PC-9 (cell line): ENCODE results near the gene ITGA3. TPM values are rescaled to one million over a fixed set of nuclear protein-coding genes. Genes with fewer than 3 reads are reported as not detected.

Experiments
- BruUV-seq: library from RNA; stranded (reverse); fragments of 400-500 nt; replicated peaks from 2 replicates; lab custom pipeline; 2021; lab: Mats Ljungman, UMichigan
- CTCF ChIA-PET: fragments of 300-600 bp; sonication (Branson Sonifier 250); formaldehyde crosslinking; loops from one replicate; lab custom pipeline; 2022; ENCODE audit warnings: antibody characterized with exemption; lab: Charles Lee
- POLR2A ChIA-PET: fragments of 300-600 bp; sonication (Branson Sonifier 250); formaldehyde crosslinking; loops from one replicate; lab custom pipeline; 2022; ENCODE audit warnings: antibody characterized with exemption; ENCODE audit not compliant: unreplicated experiment; lab: Charles Lee
- DNase-seq, 2 experiments: peaks; one replicate each; pipeline versions ENCODE4 v3.0.0 to v3.0.0-alpha.2; 2015 to 2022; ENCODE audit warnings: mixed read lengths in 1 of 2
- H2AFZ ChIP-seq: fragments of 200-600 bp; sonication (generic); 2 replicates; pipeline ENCODE4 v1.8.1; 2017; ENCODE audit warnings: antibody characterized with exemption
- H3F3A ChIP-seq: fragments of 200-600 bp; sonication (generic); 2 replicates; pipeline ENCODE4 v1.8.1; 2017; ENCODE audit warnings: antibody characterized with exemption, mild to moderate bottlenecking, low read depth; ENCODE audit not compliant: insufficient read depth
- H3K27ac ChIP-seq: fragments of 200-600 bp; sonication (generic); 2 replicates; pipeline ENCODE4 v1.6.1; 2016; ENCODE audit warnings: mixed run types
- H3K27me3 ChIP-seq: fragments of 200-600 bp; sonication (generic); 2 replicates; pipeline ENCODE4 v1.6.1; 2016; ENCODE audit warnings: low read depth, mixed run types; ENCODE audit not compliant: insufficient read depth
- H3K36me3 ChIP-seq: fragments of 200-600 bp; sonication (generic); 2 replicates; pipeline ENCODE4 v1.6.1; 2016; ENCODE audit warnings: low read depth, mixed run types
- H3K4me1 ChIP-seq: fragments of 200-600 bp; sonication (generic); replicated peaks from 2 replicates; pipeline ENCODE4 v1.6.1; 2016; ENCODE audit warnings: mixed run types; ENCODE audit not compliant: insufficient read depth
- H3K4me2 ChIP-seq: fragments of 200-600 bp; sonication (generic); 2 replicates; pipeline ENCODE4 v1.6.1; 2017; ENCODE audit warnings: mixed run types
- H3K4me3 ChIP-seq: fragments of 200-600 bp; sonication (generic); 2 replicates; pipeline ENCODE4 v1.6.1; 2016; ENCODE audit warnings: mixed run types
- H3K79me2 ChIP-seq: fragments of 200-600 bp; sonication (generic); 2 replicates; pipeline ENCODE4 v1.6.1; 2017; ENCODE audit warnings: low read depth, mixed run types
- H3K9me2 ChIP-seq: fragments of 200-600 bp; sonication (generic); 2 replicates; pipeline ENCODE4 v1.8.1; 2017; ENCODE audit warnings: mild to moderate bottlenecking; ENCODE audit not compliant: insufficient read depth
- H3K9me3 ChIP-seq: fragments of 200-600 bp; sonication (generic); 2 replicates; pipeline ENCODE4 v1.8.1; 2016; ENCODE audit warnings: low read depth; ENCODE audit not compliant: insufficient read depth
- H4K20me1 ChIP-seq: fragments of 200-600 bp; sonication (generic); 2 replicates; pipeline ENCODE4 v1.8.1; 2017; ENCODE audit not compliant: insufficient read depth
- EZH2 ChIP-seq: fragments of 200-600 bp; sonication (generic); IDR thresholded peaks from 2 replicates; pipeline ENCODE4 v1.8.0; 2017; ENCODE audit warnings: antibody characterized with exemption, low read depth
- intact Hi-C: fragments of 100-400 bp; cut with micrococcal nuclease; formaldehyde crosslinking; loops from one replicate; pipeline ENCODE4 v1.10.0; 2022; ENCODE audit not compliant: unreplicated experiment
- total RNA-seq: library from RNA; stranded (reverse); gene quantifications from 2 replicates; pipeline ENCODE4 v1.2.3, GENCODE V29; 2021
- TF ChIP-seq, protein P1 (sequence below): fragments of 200-600 bp; sonication (generic); conservative IDR thresholded peaks from 2 replicates; pipeline ENCODE4 v1.6.1; 2017; ENCODE audit warnings: mixed run types, antibody characterized with exemption, mild to moderate bottlenecking, moderate library complexity

ITGA3 gene
- total RNA-seq, 1 experiment from 2014 or later: 291 TPM

DNA sequence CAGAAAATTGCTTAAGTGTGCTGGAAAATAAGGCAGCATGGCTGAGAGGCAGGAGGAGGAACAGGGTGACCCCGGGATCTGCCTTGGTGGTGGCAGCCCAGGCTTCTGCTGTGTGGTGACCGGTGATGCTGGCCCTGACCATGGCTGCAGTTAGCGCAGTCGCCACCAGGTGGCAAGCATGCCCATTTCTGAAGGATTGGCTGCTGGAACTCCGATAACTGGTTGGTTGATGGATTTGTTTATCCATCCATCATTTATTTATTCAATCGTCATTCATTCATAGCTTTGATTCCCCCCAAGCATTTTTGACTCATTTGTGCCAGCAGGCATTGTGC, 29.1 kb upstream of the ITGA3 start:
- peaks cover 54% of the 10 kb centered on the region for H3K4me1 ChIP-seq
- peak overlapping the region; percentile 89 for H3K4me2 ChIP-seq
- H3K79me2 ChIP-seq: no peaks in the 10 kb centered on the region; the same call in 1 of the 2 replicates
- H3K9me2 ChIP-seq: no peaks in the 10 kb centered on the region
- intact Hi-C loops: loop anchor here (1.0 to 10.0 kb wide), 4 partner anchors 28 to 268 kb away; no protein-coding TSS in a partner anchor
- H3K27ac ChIP-seq: peak overlapping the region; percentile 96
- POLR2A ChIA-PET: interaction anchor here (0.6 to 2.8 kb wide), 5 partner anchors 17 to 38 kb away, joined by 6 to 55 read pairs (median 21); partner anchors contain the start of gene ITGA3
- H3K4me3 ChIP-seq: peak overlapping the region; percentile 58
- H3F3A ChIP-seq: peaks cover 67% of the 10 kb centered on the region
- peak; percentile 93 to 94 for DNase-seq
- no peaks in the 10 kb centered on the region for H3K9me3 ChIP-seq
- H3K27me3 ChIP-seq: no peaks in the 10 kb centered on the region
- no TSS peak for BruUV-seq
- H3K36me3 ChIP-seq: no peaks in the 10 kb centered on the region
- H2AFZ ChIP-seq: no peak overlapping the region
- CTCF ChIA-PET: interaction anchor here (0.6 to 2.0 kb wide), 4 partner anchors 30 to 451 kb away, joined by 3 to 13 read pairs (median 6); partner anchors contain the start of gene ITGA3
- H4K20me1 ChIP-seq: no peaks in the 10 kb centered on the region
- TF ChIP-seq EZH2: no peak
- TF ChIP-seq, protein P1, sequence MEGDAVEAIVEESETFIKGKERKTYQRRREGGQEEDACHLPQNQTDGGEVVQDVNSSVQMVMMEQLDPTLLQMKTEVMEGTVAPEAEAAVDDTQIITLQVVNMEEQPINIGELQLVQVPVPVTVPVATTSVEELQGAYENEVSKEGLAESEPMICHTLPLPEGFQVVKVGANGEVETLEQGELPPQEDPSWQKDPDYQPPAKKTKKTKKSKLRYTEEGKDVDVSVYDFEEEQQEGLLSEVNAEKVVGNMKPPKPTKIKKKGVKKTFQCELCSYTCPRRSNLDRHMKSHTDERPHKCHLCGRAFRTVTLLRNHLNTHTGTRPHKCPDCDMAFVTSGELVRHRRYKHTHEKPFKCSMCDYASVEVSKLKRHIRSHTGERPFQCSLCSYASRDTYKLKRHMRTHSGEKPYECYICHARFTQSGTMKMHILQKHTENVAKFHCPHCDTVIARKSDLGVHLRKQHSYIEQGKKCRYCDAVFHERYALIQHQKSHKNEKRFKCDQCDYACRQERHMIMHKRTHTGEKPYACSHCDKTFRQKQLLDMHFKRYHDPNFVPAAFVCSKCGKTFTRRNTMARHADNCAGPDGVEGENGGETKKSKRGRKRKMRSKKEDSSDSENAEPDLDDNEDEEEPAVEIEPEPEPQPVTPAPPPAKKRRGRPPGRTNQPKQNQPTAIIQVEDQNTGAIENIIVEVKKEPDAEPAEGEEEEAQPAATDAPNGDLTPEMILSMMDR: peak; percentile 99

- BruUV-seq: TSS peak; percentile 84
- H3K9me2 ChIP-seq: no peaks in the 10 kb centered on the region
- H3K27me3 ChIP-seq: no peaks in the 10 kb centered on the region
- peaks cover 52% of the 10 kb centered on the region for H3K4me1 ChIP-seq
- CTCF ChIA-PET: interaction anchor here (0.5 to 2.0 kb wide), 6 partner anchors 29 to 390 kb away, joined by 3 to 13 read pairs (median 6); partner anchors contain the start of gene ITGA3
- H3K36me3 ChIP-seq: no peaks in the 10 kb centered on the region
- H3F3A ChIP-seq: peaks cover 62% of the 10 kb centered on the region
- peak overlapping the region; percentile 58 for H3K4me3 ChIP-seq
- POLR2A ChIA-PET: interaction anchor here (0.6 to 2.8 kb wide), 10 partner anchors 16 to 660 kb away, joined by 4 to 55 read pairs (median 6); partner anchors contain the start of gene ITGA3
- no peaks in the 10 kb centered on the region for H4K20me1 ChIP-seq
- DNase-seq: peak; percentile 90 to 98
- intact Hi-C loops: loop anchor here (1.0 to 10.0 kb wide), 4 partner anchors 28 to 267 kb away; no protein-coding TSS in a partner anchor
- no peak for TF ChIP-seq EZH2
- TF ChIP-seq, protein P1: 0 out of 2 replicates have a peak, but pooled peaks have one; percentile 43
- no peak overlapping the region for H2AFZ ChIP-seq
- peak overlapping the region; percentile 96 for H3K27ac ChIP-seq
- H3K9me3 ChIP-seq: no peaks in the 10 kb centered on the region
- peak overlapping the region; percentile 89 for H3K4me2 ChIP-seq
- no peaks in the 10 kb centered on the region; the same call in 1 of the 2 replicates for H3K79me2 ChIP-seq
Observed at GRCh38 chr17:50027172-50027880, 28.6 kb upstream of the ITGA3 start.

DNA sequence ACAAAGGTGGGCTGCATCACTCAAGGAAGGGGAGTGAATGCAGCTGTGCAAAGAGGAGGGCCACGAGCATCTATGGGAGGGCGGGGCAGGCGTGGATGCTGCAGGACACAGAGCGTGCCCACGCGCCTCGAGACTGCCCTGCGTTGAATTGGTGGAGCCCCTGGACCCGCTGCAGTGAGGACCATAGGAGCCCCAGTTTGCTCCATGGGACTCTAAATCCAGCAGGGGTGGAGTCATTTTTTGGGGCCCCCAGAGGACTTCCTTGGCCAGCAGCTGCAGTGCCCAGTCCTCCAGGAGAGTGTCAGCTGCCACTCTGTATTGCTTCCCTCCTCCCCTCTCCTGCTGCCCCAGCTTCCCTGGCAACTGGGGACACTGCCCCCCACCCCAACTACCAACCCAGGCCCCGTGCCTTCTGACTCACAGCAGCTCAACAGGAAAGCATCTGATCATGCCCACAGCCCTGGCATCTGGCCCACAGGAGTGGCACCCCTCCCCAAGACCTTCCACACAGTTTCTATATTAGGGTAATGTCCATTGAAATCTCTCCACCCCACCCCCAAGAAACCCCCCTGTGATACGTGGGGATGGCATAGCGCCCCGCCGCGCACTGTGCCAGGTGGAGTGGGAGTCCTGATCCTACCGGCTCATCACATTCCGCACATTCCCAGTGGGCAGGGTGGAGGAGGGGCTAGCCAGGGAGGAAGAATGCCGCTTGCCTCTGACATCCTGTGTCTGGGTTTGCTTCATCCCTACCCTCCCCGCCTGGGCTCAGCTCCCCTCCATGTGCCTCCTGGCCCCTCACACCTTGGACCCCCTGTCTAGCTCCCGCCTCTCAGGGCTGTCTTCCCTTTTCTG, 27.8 kb upstream of the ITGA3 start:
- POLR2A ChIA-PET: interaction anchor here (0.6 to 2.8 kb wide), 9 partner anchors 11 to 661 kb away, joined by 3 to 55 read pairs (median 6); partner anchors contain the start of gene ITGA3
- Histone ChIP-seq H3K79me2 (no peaks in the 10 kb centered on the region; the same call in 1 of the 2 replicates), H4K20me1 (no peaks in the 10 kb centered on the region), H3K9me2 (no peaks in the 10 kb centered on the region), H3K36me3 (no peaks in the 10 kb centered on the region), H2AFZ (peak overlapping the region; percentile 40), H3K9me3 (no peaks in the 10 kb centered on the region), H3K4me1 (peaks cover 46% of the 10 kb centered on the region), H3K4me3 (peak overlapping the region; percentile 58; the same call in 1 of the 2 replicates), H3F3A (peaks cover 54% of the 10 kb centered on the region), H3K27ac (peak overlapping the region; percentile 96), H3K4me2 (peak overlapping the region; percentile 89), H3K27me3 (no peaks in the 10 kb centered on the region)
- peak; percentile 95 to 97 for DNase-seq
- intact Hi-C loops: loop anchor here (1.0 to 10.0 kb wide), 6 partner anchors 23 to 267 kb away; no protein-coding TSS in a partner anchor
- no TSS peak for BruUV-seq
- TF ChIP-seq, protein P1: no peak
- TF ChIP-seq EZH2: no peak
- CTCF ChIA-PET: interaction anchor here (0.5 to 2.0 kb wide), 5 partner anchors 24 to 391 kb away, joined by 3 to 13 read pairs (median 5); partner anchors contain the start of gene ITGA3
